Measurements from ENCODE around the gene MTPN.

Gene MTPN

GRCh38 chr7:136004083-136004482 is 26.9 kb upstream of the MTPN start:
- no peak overlapping the region for H3K27ac ChIP-seq (ENCODE audit: low read length)
- no peaks in the 10 kb centered on the region for H3K9me3 ChIP-seq (ENCODE audit: control insufficient read depth in 1 of 2, low read length in 2 of 2)
- H3K4me3 ChIP-seq (ENCODE audit: low read depth in 1 of 2, low read length in 2 of 2): no peak overlapping the region
- no peaks in the 10 kb centered on the region for H3K4me1 ChIP-seq (ENCODE audit: control insufficient read depth in 1 of 2, insufficient read depth in 2 of 2, low read length in 2 of 2)
- no peaks in the 10 kb centered on the region for H3K27me3 ChIP-seq (ENCODE audit: low read depth, low read length)
- H3K36me3 ChIP-seq (ENCODE audit: control insufficient read depth in 1 of 2, insufficient read depth in 2 of 2, low read length in 2 of 2): no peaks in the 10 kb centered on the region

- Histone ChIP-seq H3K27me3 (ENCODE audit: low read depth, low read length) (no peaks in the 10 kb centered on the region), H3K36me3 (ENCODE audit: control insufficient read depth in 1 of 2, insufficient read depth in 2 of 2, low read length in 2 of 2) (no peaks in the 10 kb centered on the region), H3K27ac (ENCODE audit: low read length) (no peak overlapping the region), H3K9me3 (ENCODE audit: control insufficient read depth in 1 of 2, low read length in 2 of 2) (no peaks in the 10 kb centered on the region), H3K4me3 (ENCODE audit: low read depth in 1 of 2, low read length in 2 of 2) (no peak overlapping the region), H3K4me1 (ENCODE audit: control insufficient read depth in 1 of 2, insufficient read depth in 2 of 2, low read length in 2 of 2) (no peaks in the 10 kb centered on the region)
Measured at GRCh38 chr7:136002802-136003201, 25.6 kb upstream of the MTPN start.

- Histone ChIP-seq H3K4me1 (ENCODE audit: control insufficient read depth in 1 of 2, insufficient read depth in 2 of 2, low read length in 2 of 2) (no peaks in the 10 kb centered on the region), H3K36me3 (ENCODE audit: control insufficient read depth in 1 of 2, insufficient read depth in 2 of 2, low read length in 2 of 2) (no peaks in the 10 kb centered on the region), H3K9me3 (ENCODE audit: control insufficient read depth in 1 of 2, low read length in 2 of 2) (no peaks in the 10 kb centered on the region), H3K4me3 (ENCODE audit: low read depth in 1 of 2, low read length in 2 of 2) (no peak overlapping the region), H3K27me3 (ENCODE audit: low read depth, low read length) (no peaks in the 10 kb centered on the region), H3K27ac (ENCODE audit: low read length) (no peak overlapping the region)
Measured at GRCh38 chr7:136000288-136000913, 23.2 kb upstream of the MTPN start.

DNA sequence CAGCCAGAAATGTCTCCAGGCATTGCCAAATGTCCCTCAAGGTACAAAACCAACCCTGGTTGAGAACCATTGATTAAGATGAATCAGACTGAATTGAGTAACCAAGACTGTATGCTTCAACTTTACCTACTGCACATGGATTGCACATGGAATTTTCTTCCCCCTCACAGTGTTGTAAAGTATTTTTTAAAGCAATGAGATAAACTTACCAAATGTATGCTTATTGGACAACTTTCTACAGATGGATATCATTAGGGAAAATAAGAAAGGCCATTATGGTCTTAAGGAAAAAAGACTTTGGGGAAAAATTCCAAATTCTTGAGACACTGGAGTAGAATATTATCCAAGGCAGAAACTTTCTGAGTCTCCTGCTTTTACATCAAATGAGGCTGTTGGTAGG is 20.9 kb upstream of the MTPN start:
- Histone ChIP-seq H3K36me3 (ENCODE audit: control insufficient read depth in 1 of 2, insufficient read depth in 2 of 2, low read length in 2 of 2) (no peaks in the 10 kb centered on the region), H3K27ac (ENCODE audit: low read length) (no peak overlapping the region), H3K9me3 (ENCODE audit: control insufficient read depth in 1 of 2, low read length in 2 of 2) (no peaks in the 10 kb centered on the region), H3K4me1 (ENCODE audit: control insufficient read depth in 1 of 2, insufficient read depth in 2 of 2, low read length in 2 of 2) (no peaks in the 10 kb centered on the region), H3K27me3 (ENCODE audit: low read depth, low read length) (no peaks in the 10 kb centered on the region), H3K4me3 (ENCODE audit: low read depth in 1 of 2, low read length in 2 of 2) (no peak overlapping the region)

GRCh38 chr7:135995748-135996147 is 18.6 kb upstream of the MTPN start:
- Histone ChIP-seq H3K27ac (ENCODE audit: low read length) (no peak overlapping the region), H3K9me3 (ENCODE audit: control insufficient read depth in 1 of 2, low read length in 2 of 2) (no peaks in the 10 kb centered on the region), H3K36me3 (ENCODE audit: control insufficient read depth in 1 of 2, insufficient read depth in 2 of 2, low read length in 2 of 2) (no peaks in the 10 kb centered on the region), H3K27me3 (ENCODE audit: low read depth, low read length) (no peaks in the 10 kb centered on the region), H3K4me3 (ENCODE audit: low read depth in 1 of 2, low read length in 2 of 2) (no peak overlapping the region), H3K4me1 (ENCODE audit: control insufficient read depth in 1 of 2, insufficient read depth in 2 of 2, low read length in 2 of 2) (no peaks in the 10 kb centered on the region)

GRCh38 chr7:135994466-135995205 is 17.5 kb upstream of the MTPN start:
- Histone ChIP-seq H3K27ac (ENCODE audit: low read length) (no peak overlapping the region), H3K36me3 (ENCODE audit: control insufficient read depth in 1 of 2, insufficient read depth in 2 of 2, low read length in 2 of 2) (no peaks in the 10 kb centered on the region)

DNA sequence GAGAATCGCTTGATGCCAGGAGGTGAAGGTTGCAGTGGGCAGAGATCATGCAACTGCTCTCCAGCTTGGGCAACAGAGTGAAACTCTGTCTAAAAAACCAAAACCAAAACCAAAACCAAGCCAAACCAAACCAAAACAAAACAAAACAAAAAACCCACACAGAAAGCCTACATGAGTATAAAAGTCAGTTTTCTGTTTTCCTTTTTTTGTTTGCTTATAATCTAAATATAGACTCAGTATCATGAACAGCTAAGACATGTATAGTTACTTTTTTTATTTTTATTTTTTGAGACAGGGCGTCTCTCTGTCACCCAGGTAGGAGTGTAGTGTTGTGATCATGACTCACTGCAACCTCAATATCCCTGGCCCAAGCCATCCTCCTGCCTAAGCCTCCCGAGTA is 16.8 kb upstream of the MTPN start:
- no peaks in the 10 kb centered on the region for H3K9me3 ChIP-seq (ENCODE audit: control insufficient read depth in 1 of 2, low read length in 2 of 2)
- H3K27ac ChIP-seq (ENCODE audit: low read length): no peak overlapping the region
- no peaks in the 10 kb centered on the region for H3K27me3 ChIP-seq (ENCODE audit: low read depth, low read length)
- H3K4me3 ChIP-seq (ENCODE audit: low read depth in 1 of 2, low read length in 2 of 2): no peak overlapping the region
- H3K36me3 ChIP-seq (ENCODE audit: control insufficient read depth in 1 of 2, insufficient read depth in 2 of 2, low read length in 2 of 2): no peaks in the 10 kb centered on the region
- no peaks in the 10 kb centered on the region for H3K4me1 ChIP-seq (ENCODE audit: control insufficient read depth in 1 of 2, insufficient read depth in 2 of 2, low read length in 2 of 2)

More at GRCh38 chr7:135994466-135995205, 17.5 kb upstream of the MTPN start:
- no peaks in the 10 kb centered on the region for H3K27me3 ChIP-seq (ENCODE audit: low read depth, low read length)
- H3K4me3 ChIP-seq (ENCODE audit: low read depth in 1 of 2, low read length in 2 of 2): no peak overlapping the region
- no peaks in the 10 kb centered on the region for H3K9me3 ChIP-seq (ENCODE audit: control insufficient read depth in 1 of 2, low read length in 2 of 2)
- H3K4me1 ChIP-seq (ENCODE audit: control insufficient read depth in 1 of 2, insufficient read depth in 2 of 2, low read length in 2 of 2): no peaks in the 10 kb centered on the region

GRCh38 chr7:135991906-135992305 is 14.7 kb upstream of the MTPN start:
- Histone ChIP-seq H3K4me1 (ENCODE audit: control insufficient read depth in 1 of 2, insufficient read depth in 2 of 2, low read length in 2 of 2) (no peaks in the 10 kb centered on the region), H3K36me3 (ENCODE audit: control insufficient read depth in 1 of 2, insufficient read depth in 2 of 2, low read length in 2 of 2) (no peaks in the 10 kb centered on the region), H3K9me3 (ENCODE audit: control insufficient read depth in 1 of 2, low read length in 2 of 2) (no peaks in the 10 kb centered on the region), H3K4me3 (ENCODE audit: low read depth in 1 of 2, low read length in 2 of 2) (no peak overlapping the region), H3K27me3 (ENCODE audit: low read depth, low read length) (no peaks in the 10 kb centered on the region), H3K27ac (ENCODE audit: low read length) (no peak overlapping the region)

DNA sequence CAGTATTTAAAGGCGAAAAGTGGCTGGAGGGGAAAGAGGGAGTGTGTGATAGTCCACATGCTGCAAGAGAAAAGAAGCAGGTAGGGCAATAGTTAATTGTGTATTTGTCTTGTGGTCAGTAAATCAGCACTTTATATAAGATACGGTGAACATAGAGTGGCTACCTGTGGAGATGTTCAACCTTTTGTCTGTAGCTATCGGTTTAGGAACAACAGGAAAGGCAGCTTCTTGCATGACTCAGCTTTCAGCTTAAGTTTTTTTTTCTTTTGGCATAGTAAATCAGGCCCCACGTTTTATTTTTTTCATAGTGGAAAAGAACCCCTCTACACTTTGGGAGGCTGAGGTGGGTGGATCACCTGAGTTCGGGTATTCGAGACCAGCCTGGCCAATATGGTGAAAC is 14.2 kb upstream of the MTPN start:
- no peaks in the 10 kb centered on the region for H3K4me1 ChIP-seq (ENCODE audit: control insufficient read depth in 1 of 2, insufficient read depth in 2 of 2, low read length in 2 of 2)
- H3K27me3 ChIP-seq (ENCODE audit: low read depth, low read length): no peaks in the 10 kb centered on the region
- no peak overlapping the region for H3K27ac ChIP-seq (ENCODE audit: low read length)
- H3K9me3 ChIP-seq (ENCODE audit: control insufficient read depth in 1 of 2, low read length in 2 of 2): no peaks in the 10 kb centered on the region
- H3K4me3 ChIP-seq (ENCODE audit: low read depth in 1 of 2, low read length in 2 of 2): no peak overlapping the region
- H3K36me3 ChIP-seq (ENCODE audit: control insufficient read depth in 1 of 2, insufficient read depth in 2 of 2, low read length in 2 of 2): no peaks in the 10 kb centered on the region

DNA sequence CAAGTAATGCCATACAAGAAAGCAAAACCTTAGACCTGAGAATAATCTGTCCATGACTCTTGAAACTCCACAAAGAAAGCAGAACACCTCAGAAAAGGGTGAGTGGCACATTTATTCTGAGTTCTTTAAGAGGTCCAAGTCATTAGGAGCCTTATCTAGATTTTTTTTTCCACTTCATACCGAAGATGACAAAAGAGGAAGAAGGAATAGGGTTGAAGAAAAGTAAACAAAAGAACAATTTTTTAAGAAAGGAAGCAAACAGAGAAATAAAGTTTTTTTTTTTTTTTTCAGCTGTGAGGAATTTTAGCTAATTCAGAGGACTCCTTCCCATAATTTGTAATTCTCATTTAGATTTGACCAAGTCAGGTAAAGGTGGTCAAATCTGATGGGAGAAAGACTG is 13.1 kb upstream of the MTPN start:
- Histone ChIP-seq H3K4me1 (ENCODE audit: control insufficient read depth in 1 of 2, insufficient read depth in 2 of 2, low read length in 2 of 2) (no peaks in the 10 kb centered on the region), H3K36me3 (ENCODE audit: control insufficient read depth in 1 of 2, insufficient read depth in 2 of 2, low read length in 2 of 2) (no peaks in the 10 kb centered on the region), H3K27ac (ENCODE audit: low read length) (no peak overlapping the region), H3K9me3 (ENCODE audit: control insufficient read depth in 1 of 2, low read length in 2 of 2) (no peaks in the 10 kb centered on the region), H3K27me3 (ENCODE audit: low read depth, low read length) (no peaks in the 10 kb centered on the region), H3K4me3 (ENCODE audit: low read depth in 1 of 2, low read length in 2 of 2) (no peak overlapping the region)

DNA sequence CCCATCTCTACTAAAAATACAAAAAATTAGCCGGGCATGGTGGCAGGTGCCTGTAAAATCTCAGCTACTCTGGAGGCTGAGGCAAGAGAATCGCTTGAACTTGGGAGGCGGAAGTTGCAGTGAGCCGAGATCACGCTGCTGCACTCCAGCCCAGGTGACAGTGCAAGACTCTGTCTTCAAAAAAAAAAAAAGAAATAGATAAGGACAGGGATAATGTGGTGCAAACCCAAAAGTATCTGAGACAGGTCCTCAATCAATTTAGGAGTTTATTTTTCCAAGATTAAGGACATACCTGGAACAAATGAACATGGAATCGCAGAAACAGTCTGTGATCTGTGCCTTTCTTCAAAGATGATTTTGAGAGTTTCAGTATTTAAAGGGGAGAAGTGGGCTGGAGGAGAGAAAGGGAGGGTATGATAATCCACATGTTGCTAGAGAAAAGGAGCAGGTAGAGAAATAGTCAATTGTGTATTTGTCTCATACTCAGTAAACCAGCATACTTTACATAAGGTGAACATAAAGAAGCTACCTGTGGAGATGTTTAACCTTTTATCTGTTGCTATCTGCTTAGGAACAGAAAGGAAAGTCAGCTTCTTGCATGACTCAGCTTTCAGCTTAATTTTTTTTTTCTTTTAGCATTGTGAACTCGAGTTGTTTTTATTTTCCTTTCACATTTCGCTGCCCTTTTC is 4.9 kb upstream of the MTPN start:
- Histone ChIP-seq H3K36me3 (ENCODE audit: control insufficient read depth in 1 of 2, insufficient read depth in 2 of 2, low read length in 2 of 2) (peaks cover 0 to 1% of the 10 kb centered on the region in 2 donors), H3K27ac (ENCODE audit: low read length) (no peak overlapping the region), H3K4me3 (ENCODE audit: low read depth in 1 of 2, low read length in 2 of 2) (no peak overlapping the region), H3K9me3 (ENCODE audit: control insufficient read depth in 1 of 2, low read length in 2 of 2) (no peaks in the 10 kb centered on the region), H3K27me3 (ENCODE audit: low read depth, low read length) (no peaks in the 10 kb centered on the region), H3K4me1 (ENCODE audit: control insufficient read depth in 1 of 2, insufficient read depth in 2 of 2, low read length in 2 of 2) (no peaks in the 10 kb centered on the region)

Measured in muscle layer of duodenum (tissue), 2 donors.